CD4-positive, alpha-beta T cell treated with Interleukin-10 for 1 hour (primary cell): ENCODE results near the gene CRACDL.

Experiments used
- DNase-seq: peaks from one replicate; pipeline ENCODE4 v3.0.0-alpha.2; 2020

The CRACDL gene

GRCh38 chr2:98744595-98744994 lies 191.4 kb downstream of the CRACDL start:
- no peak for DNase-seq
